Panc1 (cell line): ENCODE data around the gene ERICH3. TPM values are rescaled to one million over a fixed set of nuclear protein-coding genes. Genes with fewer than 3 reads are reported as not detected.

ENCODE experiments used
- ATAC-seq: fragments of 200-7000 bp; cut with Tn5 transposase; 2 replicates; pipeline ENCODE4 v1.9.1; 2020; ENCODE audit warnings: mild to moderate bottlenecking, moderate library complexity
- BruUV-seq: library from RNA; stranded (reverse); fragments of 400-500 nt; replicated peaks from 2 replicates; lab custom pipeline; 2021; lab: Mats Ljungman, UMichigan
- CTCF ChIA-PET: fragments of 300-600 bp; sonication (Branson Sonifier 250); formaldehyde crosslinking; loops from one replicate; lab custom pipeline; 2022; ENCODE audit warnings: antibody characterized with exemption; lab: Charles Lee
- POLR2A ChIA-PET: fragments of 300-600 bp; sonication (Branson Sonifier 250); formaldehyde crosslinking; loops from one replicate; lab custom pipeline; 2022; ENCODE audit warnings: antibody characterized with exemption; lab: Charles Lee
- DNase-seq: peaks from one replicate; pipeline ENCODE4 v3.0.0-alpha.2; 2010; ENCODE audit warnings: low read depth, low spot score
- H3K27ac ChIP-seq: 2 replicates; pipeline ENCODE4 v1.5.1; 2011; ENCODE audit warnings: mild to moderate bottlenecking, low read length, inconsistent platforms
- H3K27me3 ChIP-seq: fragments of 200-500 bp; sonication (Bioruptor generic); 2 replicates; pipeline ENCODE4 v1.6.0; 2014; ENCODE audit warnings: low read length, inconsistent platforms; ENCODE audit not compliant: control insufficient read depth, insufficient read depth
- H3K36me3 ChIP-seq: fragments of 200-500 bp; sonication (Bioruptor generic); 2 replicates; pipeline ENCODE4 v1.5.1; 2014; ENCODE audit warnings: inconsistent platforms, mild to moderate bottlenecking, low read length, moderate library complexity; ENCODE audit not compliant: control insufficient read depth, insufficient read depth
- H3K4me1 ChIP-seq: 2 replicates; pipeline ENCODE4 v1.5.1; 2011; ENCODE audit warnings: inconsistent platforms, mild to moderate bottlenecking, low read length, moderate library complexity; ENCODE audit not compliant: control insufficient read depth, insufficient read depth
- H3K4me3 ChIP-seq, 2 experiments: 2 replicates each; pipeline ENCODE4 v1.5.1; 2011 to 2012; ENCODE audit warnings: low read depth in 2 of 2, low read length in 2 of 2, mild to moderate bottlenecking in 2 of 2, inconsistent platforms in 1 of 2, moderate library complexity in 1 of 2
- H3K9me3 ChIP-seq: fragments of 200-500 bp; sonication (Bioruptor generic); 2 replicates; pipeline ENCODE4 v1.5.1; 2014; ENCODE audit warnings: low read depth, mild to moderate bottlenecking, inconsistent platforms, low read length, moderate library complexity; ENCODE audit not compliant: control insufficient read depth, insufficient read depth
- POLR2AphosphoS5 ChIP-seq: IDR thresholded peaks from 2 replicates; pipeline ENCODE4 v1.6.1; 2012; ENCODE audit warnings: mild to moderate bottlenecking, low read depth, low read length, moderate library complexity
- SIN3A ChIP-seq: IDR thresholded peaks from 2 replicates; pipeline ENCODE4 v1.6.1; 2012; ENCODE audit warnings: low read depth, mild to moderate bottlenecking, low read length, moderate library complexity, borderline replicate concordance; ENCODE audit not compliant: insufficient read depth
- TCF7L2 ChIP-seq: IDR thresholded peaks from 2 replicates; pipeline ENCODE4 v1.6.1; 2011; ENCODE audit warnings: mild to moderate bottlenecking, low read depth, low read length, inconsistent platforms
- in situ Hi-C: cut with HindIII; loops from 2 replicates; pipeline ENCODE4 v1.10.0; 2016; ENCODE audit warnings: low sequenced_read_pairs, low pct_unique_long_range_greater_than_20kb
- intact Hi-C: fragments of 100-400 bp; cut with micrococcal nuclease; formaldehyde crosslinking; loops from one replicate; pipeline ENCODE4 v1.10.0; 2022; ENCODE audit not compliant: unreplicated experiment
- total RNA-seq: library from RNA; stranded (reverse); gene quantifications from one replicate; pipeline ENCODE4 v1.2.1, GENCODE V29; 2021; ENCODE audit not compliant: unreplicated experiment
- TF ChIP-seq, protein P1 (sequence below): fragments of 450-650 bp; IDR thresholded peaks from 2 replicates; pipeline ENCODE4 v1.5.1; 2017; ENCODE audit warnings: mild to moderate bottlenecking
- TF ChIP-seq, protein P2 (sequence below), 2 experiments: IDR thresholded peaks; 2 replicates each; pipeline ENCODE4 v1.6.1; 2011 to 2012; ENCODE audit warnings: low read depth in 2 of 2, control low read depth in 1 of 2, low read length in 1 of 2, mild to moderate bottlenecking in 1 of 2, moderate library complexity in 1 of 2; ENCODE audit not compliant: insufficient read depth in 1 of 2

ERICH3 gene
- total RNA-seq, 1 experiment from 2014 or later = not detected

DNA sequence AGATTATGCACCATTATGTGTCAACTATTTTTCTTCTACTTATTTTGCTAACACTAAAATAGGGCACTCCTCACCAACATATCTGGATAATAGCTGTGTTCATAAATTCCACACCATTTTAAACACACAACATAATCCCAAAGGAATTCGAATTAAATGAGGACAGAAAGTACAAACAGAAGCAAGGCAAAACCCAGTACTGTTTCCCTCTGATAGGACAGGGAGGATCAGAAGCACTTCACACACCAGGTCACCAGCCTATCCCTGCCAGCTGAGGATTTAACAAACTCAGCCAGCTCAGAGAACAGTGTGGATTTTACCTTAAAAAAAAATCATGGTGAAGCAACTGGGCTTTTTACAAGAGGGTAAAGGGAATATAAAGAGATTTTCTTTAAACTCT lies 39.3 kb upstream of the ERICH3 start:
- peaks cover 2% of the 10 kb centered on the region; the same call in 1 of the 2 replicates for H3K36me3 ChIP-seq
- CTCF ChIA-PET = no interaction called here

GRCh38 chr1:74703386-74704182 lies 30.0 kb upstream of the ERICH3 start:
- peaks cover 7% of the 10 kb centered on the region for H3K36me3 ChIP-seq
- intact Hi-C loops (no loop called here), in situ Hi-C loops (no loop called here)
- BruUV-seq = no TSS peak
- no peak overlapping the region for H3K27ac ChIP-seq
- POLR2A ChIA-PET = no interaction called here
- no peaks in the 10 kb centered on the region for H3K9me3 ChIP-seq
- ATAC-seq = no peak
- no peaks in the 10 kb centered on the region for H3K27me3 ChIP-seq
- TF ChIP-seq SIN3A (no peak), POLR2AphosphoS5 (no peak), TCF7L2 (no peak)
- TF ChIP-seq, protein P1, sequence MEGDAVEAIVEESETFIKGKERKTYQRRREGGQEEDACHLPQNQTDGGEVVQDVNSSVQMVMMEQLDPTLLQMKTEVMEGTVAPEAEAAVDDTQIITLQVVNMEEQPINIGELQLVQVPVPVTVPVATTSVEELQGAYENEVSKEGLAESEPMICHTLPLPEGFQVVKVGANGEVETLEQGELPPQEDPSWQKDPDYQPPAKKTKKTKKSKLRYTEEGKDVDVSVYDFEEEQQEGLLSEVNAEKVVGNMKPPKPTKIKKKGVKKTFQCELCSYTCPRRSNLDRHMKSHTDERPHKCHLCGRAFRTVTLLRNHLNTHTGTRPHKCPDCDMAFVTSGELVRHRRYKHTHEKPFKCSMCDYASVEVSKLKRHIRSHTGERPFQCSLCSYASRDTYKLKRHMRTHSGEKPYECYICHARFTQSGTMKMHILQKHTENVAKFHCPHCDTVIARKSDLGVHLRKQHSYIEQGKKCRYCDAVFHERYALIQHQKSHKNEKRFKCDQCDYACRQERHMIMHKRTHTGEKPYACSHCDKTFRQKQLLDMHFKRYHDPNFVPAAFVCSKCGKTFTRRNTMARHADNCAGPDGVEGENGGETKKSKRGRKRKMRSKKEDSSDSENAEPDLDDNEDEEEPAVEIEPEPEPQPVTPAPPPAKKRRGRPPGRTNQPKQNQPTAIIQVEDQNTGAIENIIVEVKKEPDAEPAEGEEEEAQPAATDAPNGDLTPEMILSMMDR = no peak
- TF ChIP-seq, protein P2, sequence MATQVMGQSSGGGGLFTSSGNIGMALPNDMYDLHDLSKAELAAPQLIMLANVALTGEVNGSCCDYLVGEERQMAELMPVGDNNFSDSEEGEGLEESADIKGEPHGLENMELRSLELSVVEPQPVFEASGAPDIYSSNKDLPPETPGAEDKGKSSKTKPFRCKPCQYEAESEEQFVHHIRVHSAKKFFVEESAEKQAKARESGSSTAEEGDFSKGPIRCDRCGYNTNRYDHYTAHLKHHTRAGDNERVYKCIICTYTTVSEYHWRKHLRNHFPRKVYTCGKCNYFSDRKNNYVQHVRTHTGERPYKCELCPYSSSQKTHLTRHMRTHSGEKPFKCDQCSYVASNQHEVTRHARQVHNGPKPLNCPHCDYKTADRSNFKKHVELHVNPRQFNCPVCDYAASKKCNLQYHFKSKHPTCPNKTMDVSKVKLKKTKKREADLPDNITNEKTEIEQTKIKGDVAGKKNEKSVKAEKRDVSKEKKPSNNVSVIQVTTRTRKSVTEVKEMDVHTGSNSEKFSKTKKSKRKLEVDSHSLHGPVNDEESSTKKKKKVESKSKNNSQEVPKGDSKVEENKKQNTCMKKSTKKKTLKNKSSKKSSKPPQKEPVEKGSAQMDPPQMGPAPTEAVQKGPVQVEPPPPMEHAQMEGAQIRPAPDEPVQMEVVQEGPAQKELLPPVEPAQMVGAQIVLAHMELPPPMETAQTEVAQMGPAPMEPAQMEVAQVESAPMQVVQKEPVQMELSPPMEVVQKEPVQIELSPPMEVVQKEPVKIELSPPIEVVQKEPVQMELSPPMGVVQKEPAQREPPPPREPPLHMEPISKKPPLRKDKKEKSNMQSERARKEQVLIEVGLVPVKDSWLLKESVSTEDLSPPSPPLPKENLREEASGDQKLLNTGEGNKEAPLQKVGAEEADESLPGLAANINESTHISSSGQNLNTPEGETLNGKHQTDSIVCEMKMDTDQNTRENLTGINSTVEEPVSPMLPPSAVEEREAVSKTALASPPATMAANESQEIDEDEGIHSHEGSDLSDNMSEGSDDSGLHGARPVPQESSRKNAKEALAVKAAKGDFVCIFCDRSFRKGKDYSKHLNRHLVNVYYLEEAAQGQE (IDR thresholded peaks at IDR 0.05; ENCODE audit: insufficient read depth in 1 of 2, low read depth in 2 of 2, low read length in 1 of 2) = no peak
- no peak overlapping the region for H3K4me3 ChIP-seq
- no peaks in the 10 kb centered on the region for H3K4me1 ChIP-seq
- DNase-seq = no peak
- CTCF ChIA-PET = no interaction called here

More for the DNA sequence above, 39.3 kb upstream of the ERICH3 start:
- Histone ChIP-seq H3K27me3 (no peaks in the 10 kb centered on the region), H3K4me1 (no peaks in the 10 kb centered on the region), H3K4me3 (no peak overlapping the region), H3K27ac (no peak overlapping the region), H3K9me3 (no peaks in the 10 kb centered on the region)
- DNase-seq (no peak), ATAC-seq (no peak)
- POLR2A ChIA-PET = no interaction called here
- in situ Hi-C loops = no loop called here
- intact Hi-C loops = no loop called here
- TF ChIP-seq TCF7L2 (no peak), SIN3A (no peak)
- TF ChIP-seq, protein P2 (IDR thresholded peaks at IDR 0.05; ENCODE audit: insufficient read depth in 1 of 2, low read depth in 2 of 2, low read length in 1 of 2) = no peak
- no TSS peak for BruUV-seq
